ENCODE results near the gene PRLH. TPM values are rescaled to one million over a fixed set of nuclear protein-coding genes. Genes with fewer than 3 reads are reported as not detected.

The PRLH gene
- total and polyA plus RNA-seq, 4 donors = not detected

GRCh38 chr2:237519506-237520245, 46.7 kb upstream of the PRLH start:
- TF ChIP-seq CTCF (IDR thresholded peaks at IDR 0.05; ENCODE audit: control extremely low read depth, extremely low read depth) = no peak
- WGBS, 2 donors = 82 to 85% methylated on average over 14 of the region's 14 CpGs

GRCh38 chr2:237520290-237520689, 46.1 kb upstream of the PRLH start:
- Histone ChIP-seq H3K4me1 (ENCODE audit: control insufficient read depth in 5 of 5, insufficient read depth in 5 of 5, low read length in 5 of 5) (no peaks in the 10 kb centered on the region), H3K9me3 (ENCODE audit: control insufficient read depth in 4 of 4, insufficient read depth in 3 of 4, low read length in 3 of 4) (no peaks in the 10 kb centered on the region), H3K27me3 (ENCODE audit: control insufficient read depth in 3 of 3, insufficient read depth in 3 of 3, low read length in 2 of 3) (no peaks in the 10 kb centered on the region), H3K9ac (ENCODE audit: insufficient read depth in 1 of 2, low read length in 2 of 2) (no peak overlapping the region), H3K27ac (ENCODE audit: low read depth in 1 of 2, low read length in 1 of 2) (no peak overlapping the region), H3K4me3 (no peak overlapping the region), H3K36me3 (ENCODE audit: control insufficient read depth in 4 of 4, insufficient read depth in 4 of 4, low read length in 4 of 4) (peaks cover 0 to 12% (median 0%) of the 10 kb centered on the region in 4 donors)
- no peak for DNase-seq
- 92 to 95% methylated on average over 6 of the region's 6 CpGs for WGBS, 2 donors
- TF ChIP-seq CTCF (IDR thresholded peaks at IDR 0.05; ENCODE audit: control extremely low read depth, extremely low read depth) = no peak
- ATAC-seq (ENCODE audit: insufficient read depth, low FRiP score) = no peak

More at GRCh38 chr2:237519506-237520245, 46.7 kb upstream of the PRLH start:
- Histone ChIP-seq H3K27ac (ENCODE audit: low read depth in 1 of 2, low read length in 1 of 2) (no peak overlapping the region), H3K9ac (ENCODE audit: insufficient read depth in 1 of 2, low read length in 2 of 2) (no peak overlapping the region), H3K4me3 (no peak overlapping the region), H3K4me1 (ENCODE audit: control insufficient read depth in 5 of 5, insufficient read depth in 5 of 5, low read length in 5 of 5) (no peaks in the 10 kb centered on the region), H3K27me3 (ENCODE audit: control insufficient read depth in 3 of 3, insufficient read depth in 3 of 3, low read length in 2 of 3) (no peaks in the 10 kb centered on the region), H3K36me3 (ENCODE audit: control insufficient read depth in 4 of 4, insufficient read depth in 4 of 4, low read length in 4 of 4) (peaks cover 0 to 13% (median 0%) of the 10 kb centered on the region in 4 donors), H3K9me3 (ENCODE audit: control insufficient read depth in 4 of 4, insufficient read depth in 3 of 4, low read length in 3 of 4) (no peaks in the 10 kb centered on the region)
- no peak for DNase-seq
- no peak for ATAC-seq (ENCODE audit: insufficient read depth, low FRiP score)

- no peak for DNase-seq
- no peak overlapping the region for H3K27ac ChIP-seq (ENCODE audit: low read depth in 1 of 2, low read length in 1 of 2)
- no peaks in the 10 kb centered on the region for H3K9me3 ChIP-seq (ENCODE audit: control insufficient read depth in 4 of 4, insufficient read depth in 3 of 4, low read length in 3 of 4)
- 78 to 85% methylated on average over 6 of the region's 6 CpGs for whole genome bisulfite sequencing, 2 donors
- no peaks in the 10 kb centered on the region for H3K27me3 ChIP-seq (ENCODE audit: control insufficient read depth in 3 of 3, insufficient read depth in 3 of 3, low read length in 2 of 3)
- no peaks in the 10 kb centered on the region for H3K4me1 ChIP-seq (ENCODE audit: control insufficient read depth in 5 of 5, insufficient read depth in 5 of 5, low read length in 5 of 5)
- ATAC-seq (ENCODE audit: insufficient read depth, low FRiP score) = no peak
- peaks cover 0 to 13% (median 0%) of the 10 kb centered on the region in 4 donors for H3K36me3 ChIP-seq (ENCODE audit: control insufficient read depth in 4 of 4, insufficient read depth in 4 of 4, low read length in 4 of 4)
- no peak for TF ChIP-seq CTCF (IDR thresholded peaks at IDR 0.05; ENCODE audit: control extremely low read depth, extremely low read depth)
- H3K4me3 ChIP-seq = no peak overlapping the region
- H3K9ac ChIP-seq (ENCODE audit: insufficient read depth in 1 of 2, low read length in 2 of 2) = no peak overlapping the region
These were observed 41.7 kb upstream of the PRLH start for GRCh38 chr2:237524631-237525030.
